Gastrocnemius medialis (tissue), 4 donors: ENCODE measurements around the gene CDC14C. TPM values are rescaled to one million over a fixed set of nuclear protein-coding genes. Genes with fewer than 3 reads are reported as not detected.
"Not testable (repeated sequence)": the region's sequence is repeated elsewhere in the genome, so short reads cannot be mapped to it uniquely, and the experiment has no call there.

Experiments used
- ATAC-seq, 2 donors: fragments of 150-250 bp; one replicate each; pipeline ENCODE4 v1.9.1; 2016
- DNase-seq, 2 donors: peaks; one replicate each; pipeline ENCODE4 v3.0.0-alpha.2; 2019
- H3K27ac ChIP-seq, 4 donors: fragments of 200-600 bp; sonication (generic); 1 replicate in 1 of 4; 2 replicates in 3 of 4; pipeline ENCODE4 v1.5.1; 2016 to 2018; ENCODE audit warnings: mild to moderate bottlenecking in 2 of 4, moderate library complexity in 1 of 4
- H3K27me3 ChIP-seq, 3 donors: fragments of 200-600 bp; sonication (generic) in 2 of 3; 1 replicate in 1 of 3; 2 replicates in 2 of 3; pipeline versions ENCODE4 v1.5.1 to v1.6.0; 2016 to 2019; ENCODE audit warnings: mild to moderate bottlenecking in 1 of 3, moderate library complexity in 1 of 3
- H3K36me3 ChIP-seq, 2 donors: fragments of 200-600 bp; sonication (generic) in 1 of 2; one replicate each; pipeline ENCODE4 v1.5.1; 2017 to 2018
- H3K4me1 ChIP-seq, 2 donors: fragments of 200-600 bp; sonication (generic) in 1 of 2; one replicate each; pipeline ENCODE4 v1.5.1; 2016 to 2017; ENCODE audit warnings: mild to moderate bottlenecking in 2 of 2
- H3K4me3 ChIP-seq, 4 donors: fragments of 200-600 bp; sonication (generic) in 3 of 4; 1 replicate in 1 of 4; 2 replicates in 3 of 4; pipeline ENCODE4 v1.5.1; 2016 to 2019; ENCODE audit warnings: mild to moderate bottlenecking in 2 of 4
- H3K9me3 ChIP-seq, 3 donors: fragments of 200-600 bp; sonication (generic) in 2 of 3; 1 replicate in 1 of 3; 2 replicates in 2 of 3; pipeline ENCODE4 v1.5.1; 2016 to 2019
- POLR2A ChIP-seq, 2 donors: fragments of 450-650 bp; IDR thresholded peaks; one replicate each; pipeline ENCODE4 v1.6.1; 2017; ENCODE audit warnings: antibody characterized with exemption in 2 of 2, mild to moderate bottlenecking in 2 of 2, moderate library complexity in 2 of 2
- in situ Hi-C, 4 donors: fragments of 200-750 bp; cut with MboI; loops; one replicate each; pipeline versions ENCODE4 v1.15.0 to v1.8.0; 2017; ENCODE audit warnings: low sequenced_read_pairs in 4 of 4
- intact Hi-C: fragments of 100-400 bp; cut with DNase I; formaldehyde crosslinking; loops from one replicate; pipeline ENCODE4 v1.15.1; 2023; ENCODE audit warnings: low total_unique reads
- total RNA-seq, 4 donors: library from RNA; depleted of rRNA; stranded (reverse); fragments of >200 nt; gene quantifications; one replicate each; pipeline versions ENCODE4 v1.1.0 to v1.2.3, GENCODE V29; 2016
- TF ChIP-seq, protein P1 (sequence below), 5 experiments: fragments of 450-650 bp in 3 of 5; fragments of 200-600 bp in 2 of 5; sonication (generic) in 2 of 5; IDR thresholded peaks in 4 of 5; conservative IDR thresholded peaks in 1 of 5; 1 replicate in 4 of 5; 2 replicates in 1 of 5; pipeline ENCODE4 v1.5.1; 2016 to 2019; ENCODE audit warnings: antibody characterized with exemption in 5 of 5, mild to moderate bottlenecking in 3 of 5, moderate library complexity in 3 of 5

Gene CDC14C
- total RNA-seq, 4 donors from 2014 or later = not detected

DNA sequence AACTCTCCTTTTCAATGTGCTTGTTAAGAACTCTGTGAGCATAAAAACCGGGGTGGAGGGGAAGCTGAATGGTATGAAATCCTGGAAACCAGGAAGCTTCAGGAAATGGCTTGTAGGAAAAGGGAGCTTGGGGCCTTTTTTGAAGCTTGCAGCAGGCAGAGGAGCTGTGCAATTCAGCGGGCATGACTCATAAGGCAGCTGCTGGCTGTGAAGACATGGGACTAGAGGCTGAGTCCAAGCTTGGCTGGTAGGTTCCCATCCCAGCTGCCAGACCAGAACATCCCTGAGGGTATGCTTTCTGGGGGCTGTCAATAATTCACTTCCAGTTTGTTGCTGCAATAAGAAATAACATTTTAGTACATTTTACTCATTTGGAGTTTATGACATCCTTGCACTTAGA is 36.8 kb upstream of the CDC14C start:
- TF ChIP-seq, protein P1, sequence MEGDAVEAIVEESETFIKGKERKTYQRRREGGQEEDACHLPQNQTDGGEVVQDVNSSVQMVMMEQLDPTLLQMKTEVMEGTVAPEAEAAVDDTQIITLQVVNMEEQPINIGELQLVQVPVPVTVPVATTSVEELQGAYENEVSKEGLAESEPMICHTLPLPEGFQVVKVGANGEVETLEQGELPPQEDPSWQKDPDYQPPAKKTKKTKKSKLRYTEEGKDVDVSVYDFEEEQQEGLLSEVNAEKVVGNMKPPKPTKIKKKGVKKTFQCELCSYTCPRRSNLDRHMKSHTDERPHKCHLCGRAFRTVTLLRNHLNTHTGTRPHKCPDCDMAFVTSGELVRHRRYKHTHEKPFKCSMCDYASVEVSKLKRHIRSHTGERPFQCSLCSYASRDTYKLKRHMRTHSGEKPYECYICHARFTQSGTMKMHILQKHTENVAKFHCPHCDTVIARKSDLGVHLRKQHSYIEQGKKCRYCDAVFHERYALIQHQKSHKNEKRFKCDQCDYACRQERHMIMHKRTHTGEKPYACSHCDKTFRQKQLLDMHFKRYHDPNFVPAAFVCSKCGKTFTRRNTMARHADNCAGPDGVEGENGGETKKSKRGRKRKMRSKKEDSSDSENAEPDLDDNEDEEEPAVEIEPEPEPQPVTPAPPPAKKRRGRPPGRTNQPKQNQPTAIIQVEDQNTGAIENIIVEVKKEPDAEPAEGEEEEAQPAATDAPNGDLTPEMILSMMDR (IDR thresholded peaks at IDR 0.05 in 4 of 5, conservative IDR thresholded peaks at IDR 0.05 in 1 of 5) = no peak
- TF ChIP-seq POLR2A (IDR thresholded peaks at IDR 0.05) = no peak
- ATAC-seq = no peak
- no peaks in the 10 kb centered on the region for H3K36me3 ChIP-seq
- no peak overlapping the region for H3K4me3 ChIP-seq
- intact Hi-C loops = no loop called here
- H3K4me1 ChIP-seq = no peaks in the 10 kb centered on the region
- no peaks in the 10 kb centered on the region for H3K27me3 ChIP-seq
- no peak for DNase-seq
- H3K9me3 ChIP-seq = no peaks in the 10 kb centered on the region
- no peak overlapping the region for H3K27ac ChIP-seq
- in situ Hi-C loops = no loop called here

DNA sequence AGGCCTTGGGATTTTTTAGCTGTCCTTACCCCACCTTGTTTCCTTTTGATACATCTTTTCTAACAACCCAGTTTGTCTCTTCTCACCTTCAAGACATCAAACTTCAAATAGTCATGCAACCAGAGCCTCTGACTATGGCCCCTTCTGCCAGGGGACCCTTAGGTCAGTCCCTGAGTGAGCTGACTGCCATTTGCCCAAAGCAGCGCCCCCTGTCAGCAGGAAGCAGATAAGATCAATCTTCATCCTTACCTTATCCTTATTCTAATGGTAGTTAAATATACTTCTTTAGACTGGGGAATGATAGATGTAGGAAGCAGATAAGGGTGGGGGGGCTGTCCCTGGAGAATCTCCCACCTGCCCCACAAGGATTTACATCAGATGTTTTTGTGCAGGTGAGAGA is 29.8 kb upstream of the CDC14C start:
- Histone ChIP-seq H3K9me3 (no peaks in the 10 kb centered on the region), H3K27me3 (no peaks in the 10 kb centered on the region), H3K4me1 (no peaks in the 10 kb centered on the region), H3K36me3 (no peaks in the 10 kb centered on the region), H3K4me3 (no peak overlapping the region), H3K27ac (no peak overlapping the region)
- DNase-seq (no peak), ATAC-seq (no peak)
- TF ChIP-seq, protein P1 (IDR thresholded peaks at IDR 0.05 in 4 of 5, conservative IDR thresholded peaks at IDR 0.05 in 1 of 5) = no peak
- no peak for TF ChIP-seq POLR2A (IDR thresholded peaks at IDR 0.05)
- intact Hi-C loops = no loop called here
- in situ Hi-C loops = no loop called here

DNA sequence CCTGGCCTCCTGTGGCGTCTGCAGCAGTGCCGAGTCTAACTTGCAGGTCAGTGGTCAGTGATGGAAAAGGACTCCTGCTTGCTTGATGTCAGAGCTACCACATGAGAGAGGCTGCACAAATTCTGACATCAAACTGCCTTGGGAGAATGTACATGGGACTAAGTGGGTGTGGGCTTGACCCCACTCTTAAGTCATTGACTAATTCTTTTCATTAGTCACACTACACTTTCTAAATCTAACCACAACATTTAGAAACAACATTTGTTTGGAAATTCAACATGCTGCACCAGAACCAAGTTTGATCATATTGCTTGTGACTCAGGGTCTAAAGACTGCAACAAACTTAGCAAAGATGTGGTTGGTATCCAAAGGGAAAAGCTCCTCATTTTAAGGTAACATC is 24.4 kb upstream of the CDC14C start:
- Histone ChIP-seq H3K9me3 (no peaks in the 10 kb centered on the region), H3K36me3 (no peaks in the 10 kb centered on the region), H3K4me3 (no peak overlapping the region), H3K4me1 (no peaks in the 10 kb centered on the region), H3K27ac (no peak overlapping the region), H3K27me3 (no peaks in the 10 kb centered on the region)
- TF ChIP-seq POLR2A (IDR thresholded peaks at IDR 0.05) = no peak
- TF ChIP-seq, protein P1 (IDR thresholded peaks at IDR 0.05 in 4 of 5, conservative IDR thresholded peaks at IDR 0.05 in 1 of 5) = no peak
- DNase-seq = no peak
- intact Hi-C loops (no loop called here), in situ Hi-C loops (no loop called here)
- no peak for ATAC-seq

DNA sequence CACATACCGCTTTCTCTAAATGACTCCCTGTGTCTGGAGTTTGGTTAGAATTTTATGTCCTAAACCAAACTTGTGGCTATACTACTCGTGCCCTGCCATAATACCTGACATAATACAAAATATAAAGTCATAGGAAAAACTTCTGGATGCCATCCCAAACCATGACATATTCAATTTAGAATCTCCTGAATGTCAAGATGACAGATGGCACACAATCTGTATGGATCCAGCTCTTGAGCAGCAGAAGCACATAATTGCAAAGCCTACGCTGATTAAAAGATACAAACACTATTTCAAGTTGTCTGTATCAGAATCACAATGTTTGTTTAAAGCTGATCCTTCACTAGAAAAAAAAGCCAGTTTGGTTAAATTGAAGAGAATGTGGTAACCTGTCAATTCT is 22.4 kb upstream of the CDC14C start:
- Histone ChIP-seq H3K27me3 (no peaks in the 10 kb centered on the region), H3K4me1 (no peaks in the 10 kb centered on the region), H3K36me3 (no peaks in the 10 kb centered on the region), H3K4me3 (no peak overlapping the region), H3K9me3 (no peaks in the 10 kb centered on the region), H3K27ac (no peak overlapping the region)
- in situ Hi-C loops = no loop called here
- TF ChIP-seq, protein P1 (IDR thresholded peaks at IDR 0.05 in 4 of 5, conservative IDR thresholded peaks at IDR 0.05 in 1 of 5) = no peak
- no peak for TF ChIP-seq POLR2A (IDR thresholded peaks at IDR 0.05)
- no peak for DNase-seq
- ATAC-seq = no peak
- intact Hi-C loops = no loop called here

DNA sequence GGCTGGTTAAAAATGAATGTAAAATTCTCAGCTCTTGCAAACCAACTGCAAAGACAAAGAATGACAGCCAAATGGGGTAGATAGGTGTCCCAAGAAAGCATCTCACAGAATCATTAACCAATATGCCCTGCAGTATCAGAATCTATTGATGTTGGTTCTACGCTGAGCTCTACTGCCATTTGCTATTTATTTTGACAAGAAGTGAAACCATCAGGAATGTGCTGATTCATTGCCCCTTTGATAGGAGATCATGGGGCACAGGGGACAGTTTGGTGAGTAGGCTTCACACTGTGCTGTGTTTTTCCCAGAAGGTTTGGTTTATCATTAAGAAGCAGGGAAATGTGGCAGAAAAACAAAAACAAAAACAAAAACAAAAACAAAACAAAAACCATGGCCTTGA is 19.4 kb upstream of the CDC14C start:
- DNase-seq (no peak), ATAC-seq (no peak)
- Histone ChIP-seq H3K36me3 (no peaks in the 10 kb centered on the region), H3K27ac (no peak overlapping the region), H3K4me3 (no peak overlapping the region), H3K4me1 (no peaks in the 10 kb centered on the region), H3K9me3 (no peaks in the 10 kb centered on the region), H3K27me3 (no peaks in the 10 kb centered on the region)
- in situ Hi-C loops (no loop called here), intact Hi-C loops (no loop called here)
- TF ChIP-seq, protein P1 (IDR thresholded peaks at IDR 0.05 in 4 of 5, conservative IDR thresholded peaks at IDR 0.05 in 1 of 5) = no peak
- TF ChIP-seq POLR2A (IDR thresholded peaks at IDR 0.05) = no peak

DNA sequence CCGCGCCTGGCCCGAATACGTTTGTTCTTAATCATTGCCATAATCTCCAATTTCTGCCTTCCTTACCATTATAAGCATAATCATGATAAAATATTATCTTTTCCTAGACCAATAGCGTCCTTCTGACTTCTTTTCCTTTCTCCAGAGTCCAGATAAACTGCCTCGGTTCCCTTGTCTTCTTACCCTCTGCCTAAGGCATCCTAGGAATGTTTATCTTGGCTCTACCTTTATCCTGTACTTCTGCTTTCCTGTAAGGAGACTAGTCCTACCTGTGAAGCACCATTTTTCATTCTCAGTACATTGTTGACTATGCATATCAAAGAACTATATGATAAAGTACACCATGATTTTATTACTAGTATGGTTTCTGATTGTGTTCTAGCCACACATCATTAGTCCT is 18.7 kb upstream of the CDC14C start:
- H3K27ac ChIP-seq, H3K4me3 ChIP-seq, ATAC-seq, DNase-seq, H3K4me1 ChIP-seq, H3K36me3 ChIP-seq, H3K9me3 ChIP-seq, H3K27me3 ChIP-seq, in situ Hi-C loops, intact Hi-C loops: not testable (repeated sequence)

DNA sequence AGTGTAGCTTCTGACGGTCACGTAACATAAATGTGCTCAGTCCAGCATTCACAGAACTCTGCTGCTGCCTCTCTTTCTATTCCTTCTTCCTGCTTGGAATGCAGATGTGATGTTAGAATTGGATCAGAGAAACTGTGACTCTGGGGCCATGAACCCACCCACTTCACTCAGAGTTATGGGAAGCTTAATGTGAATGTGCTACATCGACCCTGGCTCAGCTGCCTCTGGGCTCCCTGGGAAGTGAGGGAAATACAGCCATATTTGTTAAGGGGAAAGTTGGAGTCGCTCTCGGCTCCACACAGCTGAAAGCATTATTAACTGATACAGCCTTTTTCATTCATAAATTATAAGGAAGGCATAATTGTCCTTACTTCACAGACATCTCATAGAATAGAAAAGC is 14.5 kb upstream of the CDC14C start:
- in situ Hi-C loops, ATAC-seq, H3K4me3 ChIP-seq, intact Hi-C loops, H3K9me3 ChIP-seq, H3K4me1 ChIP-seq, H3K36me3 ChIP-seq, H3K27me3 ChIP-seq, H3K27ac ChIP-seq, DNase-seq: not testable (repeated sequence)
